K562 (cell line): ENCODE measurements around the gene BIRC5. TPM values are rescaled to one million over a fixed set of nuclear protein-coding genes. Genes with fewer than 3 reads are reported as not detected.

Experiments used
- CBX8 ChIP-seq: fragments of 200-600 bp; sonication (generic); IDR thresholded peaks from 2 replicates; pipeline ENCODE4 v1.6.1; 2012; ENCODE audit warnings: borderline replicate concordance, mixed run types, low read depth, mild to moderate bottlenecking, moderate library complexity, mixed read lengths, low read length, control low read depth, inconsistent platforms; ENCODE audit not compliant: poor library complexity, severe bottlenecking; ENCODE audit errors: extremely low read depth
- DDX20 ChIP-seq: fragments of 450-650 bp; IDR thresholded peaks from 2 replicates; pipeline ENCODE4 v1.6.1; 2016; ENCODE audit warnings: missing genetic modification characterization, low read depth, mild to moderate bottlenecking, missing compliant biosample characterization, moderate library complexity
- DNMT1 ChIP-seq: fragments of 450-650 bp; IDR thresholded peaks from 2 replicates; pipeline ENCODE4 v1.6.1; 2016; ENCODE audit warnings: antibody characterized with exemption, mild to moderate bottlenecking
- EP400 ChIP-seq: fragments of 450-650 bp; IDR thresholded peaks from 2 replicates; pipeline ENCODE4 v1.6.1; 2017; ENCODE audit warnings: antibody characterized with exemption, mild to moderate bottlenecking, moderate library complexity
- ERF ChIP-seq: fragments of 450-650 bp; formaldehyde crosslinking; IDR thresholded peaks from 2 replicates; pipeline ENCODE4 v1.4.0; 2020; ENCODE audit warnings: mild to moderate bottlenecking, mixed read lengths
- FOXM1 ChIP-seq, 2 experiments: fragments of 450-650 bp in 1 of 2; sonication (generic) in 1 of 2; formaldehyde crosslinking in 1 of 2; IDR thresholded peaks; 2 replicates each; pipeline versions ENCODE4 v1.6.1 to v1.9.0; 2017 to 2022; ENCODE audit warnings: low read depth in 2 of 2, mild to moderate bottlenecking in 2 of 2, missing genetic modification reagents in 1 of 2, moderate library complexity in 1 of 2
- FOXP1 ChIP-seq: sonication (generic); formaldehyde crosslinking; IDR thresholded peaks from 2 replicates; pipeline ENCODE4 v1.8.0; 2022; ENCODE audit warnings: mild to moderate bottlenecking, missing genetic modification reagents
- GATAD2B ChIP-seq: fragments of 450-650 bp; IDR thresholded peaks from 2 replicates; pipeline ENCODE4 v1.6.1; 2017; ENCODE audit warnings: mild to moderate bottlenecking, borderline replicate concordance
- HLTF ChIP-seq: fragments of 450-650 bp; IDR thresholded peaks from 2 replicates; pipeline ENCODE4 v1.6.1; 2016
- HNRNPL ChIP-seq: fragments of 200-400 bp; formaldehyde crosslinking; IDR thresholded peaks from 2 replicates; pipeline ENCODE4 v1.6.1; 2017; ENCODE audit warnings: low read depth, mild to moderate bottlenecking, low read length
- KLF1 ChIP-seq: fragments of 450-650 bp; IDR thresholded peaks from 2 replicates; pipeline ENCODE4 v1.6.1; 2016; ENCODE audit warnings: missing genetic modification characterization, missing compliant biosample characterization
- KLF10 ChIP-seq: fragments of 250-450 bp; sonication (Bioruptor Pico); IDR thresholded peaks from 2 replicates; pipeline ENCODE4 v1.6.1; 2021; ENCODE audit warnings: matching md5 sums
- LCOR ChIP-seq: sonication (generic); formaldehyde crosslinking; IDR thresholded peaks from 2 replicates; pipeline ENCODE4 v1.8.0; 2022; ENCODE audit warnings: mild to moderate bottlenecking, missing genetic modification reagents
- MAFK ChIP-seq: IDR thresholded peaks from 2 replicates; pipeline ENCODE4 v1.6.1; 2011; ENCODE audit warnings: low read length, improper control_type of control experiment
- MIER1 ChIP-seq: fragments of 450-650 bp; IDR thresholded peaks from 2 replicates; pipeline ENCODE4 v1.6.1; 2016; ENCODE audit warnings: antibody characterized with exemption, mild to moderate bottlenecking, low read depth
- NCOA4 ChIP-seq: fragments of 450-650 bp; IDR thresholded peaks from 2 replicates; pipeline ENCODE4 v1.6.1; 2018; ENCODE audit warnings: mild to moderate bottlenecking; ENCODE audit not compliant: partially characterized antibody
- NCOR1 ChIP-seq: fragments of 450-650 bp; IDR thresholded peaks from 2 replicates; pipeline ENCODE4 v1.6.1; 2016; ENCODE audit warnings: mild to moderate bottlenecking, moderate library complexity
- PCBP1 ChIP-seq: fragments of 200-400 bp; formaldehyde crosslinking; IDR thresholded peaks from 2 replicates; pipeline ENCODE4 v1.6.1; 2018; ENCODE audit warnings: mild to moderate bottlenecking, low read depth, low read length; ENCODE audit not compliant: poor library complexity, severe bottlenecking
- RAD51 ChIP-seq: fragments of 450-650 bp; IDR thresholded peaks from 2 replicates; pipeline ENCODE4 v1.7.1; 2016; ENCODE audit warnings: low read depth, mild to moderate bottlenecking, borderline replicate concordance
- SMARCA5 ChIP-seq: fragments of 450-650 bp; IDR thresholded peaks from 2 replicates; pipeline ENCODE4 v1.6.1; 2016
- SP1 ChIP-seq: sonication (generic); formaldehyde crosslinking; IDR thresholded peaks from 2 replicates; pipeline ENCODE4 v1.8.1; 2022; ENCODE audit warnings: mild to moderate bottlenecking, missing genetic modification reagents
- SRSF7 ChIP-seq: fragments of 200-400 bp; formaldehyde crosslinking; optimal IDR thresholded peaks from 2 replicates; pipeline ENCODE3; 2017; ENCODE audit warnings: mild to moderate bottlenecking, low read depth, low read length
- STAG1 ChIP-seq: sonication (generic); formaldehyde crosslinking; IDR thresholded peaks from 2 replicates; pipeline ENCODE4 v1.5.0; 2020; ENCODE audit warnings: missing genetic modification reagents, borderline replicate concordance
- STAT5A ChIP-seq: IDR thresholded peaks from 2 replicates; pipeline ENCODE4 v1.6.1; 2012; ENCODE audit warnings: low read length, inconsistent platforms, borderline replicate concordance
- TAF9B ChIP-seq: fragments of 450-650 bp; IDR thresholded peaks from 2 replicates; pipeline ENCODE4 v1.6.1; 2018; ENCODE audit warnings: mild to moderate bottlenecking; ENCODE audit not compliant: partially characterized antibody
- TEAD2 ChIP-seq: fragments of 450-650 bp; IDR thresholded peaks from 2 replicates; pipeline ENCODE4 v1.6.1; 2016; ENCODE audit warnings: missing genetic modification characterization, control low read depth, missing compliant biosample characterization
- ZNF384 ChIP-seq: IDR thresholded peaks from 2 replicates; pipeline ENCODE4 v1.6.1; 2012; ENCODE audit warnings: low read depth, low read length, improper control_type of control experiment
- ZNF696 ChIP-seq: fragments of 250-450 bp; sonication (Bioruptor Pico); conservative IDR thresholded peaks from 2 replicates; pipeline ENCODE4 v1.4.0; 2020; ENCODE audit warnings: mild to moderate bottlenecking, moderate library complexity
- polyA plus RNA-seq, 8 experiments: library from polyadenylated mRNA; depleted of rRNA in 4 of 8; stranded (reverse) in 5 of 8; unstranded in 3 of 8; fragments of >200 nt; fragmentation: Nextera tagmentation in 2 of 8; fragmentation: Illumina TruSeq in 1 of 8; extraction: Ambion mirVana in 2 of 8; extraction: Trizol in 1 of 8; gene quantifications; 2 replicates each; pipeline versions ENCODE4 v1.2.1 to v1.2.3, GENCODE V29; 2011 to 2014; ENCODE audit warnings: inconsistent platforms in 1 of 8, missing spikeins in 1 of 8
- total RNA-seq, 7 experiments: library from RNA; depleted of rRNA in 6 of 7; stranded (reverse); fragments of >200 nt in 6 of 7; fragmentation: Illumina TruSeq in 2 of 7; extraction: Trizol in 2 of 7; gene quantifications; 2 replicates each; pipeline versions ENCODE4 v1.2.1 to v1.2.3, GENCODE V29; 2011 to 2021; ENCODE audit warnings: low replicate concordance in 1 of 7
- TF ChIP-seq, protein P1 (sequence below): sonication (generic); formaldehyde crosslinking; IDR thresholded peaks from 2 replicates; pipeline ENCODE4 v1.8.1; 2022; ENCODE audit warnings: missing genetic modification reagents
- TF ChIP-seq, protein P2 (sequence below): fragments of 250-450 bp; sonication (Bioruptor Pico); IDR thresholded peaks from 2 replicates; pipeline ENCODE4 v1.5.0; 2021

The BIRC5 gene
- total and polyA plus RNA-seq, 9 of the 15 experiments (the other 6 are each of a cell fraction or from before 2014, with no cell fraction given), result 64.4 to 140 (median 101) TPM

DNA sequence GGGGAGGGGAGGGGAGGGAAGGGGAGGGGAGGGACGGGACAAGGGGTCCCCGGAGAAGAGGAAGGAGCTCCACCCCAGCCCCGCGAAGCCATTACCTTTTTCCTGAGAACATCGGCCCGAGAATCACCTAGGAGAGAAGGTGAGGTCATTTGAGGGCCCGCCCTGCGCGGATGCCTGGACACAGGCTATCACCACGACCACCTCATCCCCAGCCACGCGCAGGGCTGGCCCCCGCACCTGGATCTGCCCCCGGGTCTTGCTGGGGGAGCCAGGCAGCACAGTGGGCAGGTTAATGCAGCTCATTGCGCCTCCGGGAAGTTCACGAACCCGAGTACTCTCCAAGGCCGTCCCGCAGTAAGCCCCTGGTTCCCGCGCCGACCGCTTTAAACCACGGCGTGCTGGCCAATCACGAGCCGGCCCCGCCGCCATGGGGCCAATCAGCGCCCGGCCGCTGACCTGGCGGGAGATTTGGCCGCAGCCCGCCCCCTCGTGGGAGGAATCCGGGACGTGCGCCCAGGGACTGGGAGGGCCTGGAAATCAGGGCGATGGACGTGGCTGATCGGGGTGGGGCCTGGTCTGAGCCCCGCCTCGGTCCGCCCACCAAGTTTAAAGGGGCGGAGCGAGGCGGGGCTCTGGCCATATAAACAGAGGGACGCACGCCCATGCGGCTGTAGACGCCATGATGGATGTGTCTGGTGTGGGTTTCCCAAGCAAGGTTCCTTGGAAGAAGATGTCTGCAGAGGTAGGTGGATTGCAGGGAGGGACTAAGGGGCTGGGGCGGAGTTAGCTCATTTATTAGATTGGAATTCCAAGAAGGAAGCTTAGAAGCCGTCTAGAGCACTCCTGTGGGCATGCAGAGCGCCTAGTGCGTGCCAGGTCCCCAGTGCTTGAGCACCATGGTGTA lies 27.1 kb upstream of the BIRC5 start, which contains the start of the genes AFMID and TK1 (continued):
- TF ChIP-seq TAF9B (peak; percentile 71), NCOA4 (no peak), NCOR1 (peak; percentile 55; the same call in 1 of the 2 replicates), STAT5A (no peak), TEAD2 (tag) (peak; percentile 100), LCOR (CRISPR knock-in tag) (peak; percentile 100), KLF1 (tag) (no peak; the same call in 1 of the 2 replicates), CBX8 (no peak), MIER1 (no peak), FOXP1 (peak; percentile 76), SMARCA5 (no peak), DNMT1 (no peak), HNRNPL (0 out of 2 replicates have a peak, but pooled peaks have one; percentile 9), SP1 (CRISPR knock-in tag) (peak; percentile 97), EP400 (peak; percentile 98), FOXM1 (IDR thresholded peaks at IDR 0.05; ENCODE audit: low read depth) (peak; percentile 95), FOXM1 (CRISPR knock-in tag; IDR thresholded peaks at IDR 0.05; ENCODE audit: low read depth) (peak; percentile 98), GATAD2B (no peak; the same call in 1 of the 2 replicates), ERF (CRISPR knock-in tag) (peak; percentile 35; the same call in 1 of the 2 replicates), ZNF696 (CRISPR knock-in tag) (no peak), MAFK (no peak), SRSF7 (no peak), PCBP1 (peak; percentile 96), DDX20 (no peak), RAD51 (peak; percentile 49; the same call in 1 of the 2 replicates), HLTF (peak; percentile 36; the same call in 1 of the 2 replicates), STAG1 (CRISPR knock-in tag) (no peak), KLF10 (CRISPR knock-in tag) (no peak), ZNF384 (no peak)
- TF ChIP-seq, protein P1, sequence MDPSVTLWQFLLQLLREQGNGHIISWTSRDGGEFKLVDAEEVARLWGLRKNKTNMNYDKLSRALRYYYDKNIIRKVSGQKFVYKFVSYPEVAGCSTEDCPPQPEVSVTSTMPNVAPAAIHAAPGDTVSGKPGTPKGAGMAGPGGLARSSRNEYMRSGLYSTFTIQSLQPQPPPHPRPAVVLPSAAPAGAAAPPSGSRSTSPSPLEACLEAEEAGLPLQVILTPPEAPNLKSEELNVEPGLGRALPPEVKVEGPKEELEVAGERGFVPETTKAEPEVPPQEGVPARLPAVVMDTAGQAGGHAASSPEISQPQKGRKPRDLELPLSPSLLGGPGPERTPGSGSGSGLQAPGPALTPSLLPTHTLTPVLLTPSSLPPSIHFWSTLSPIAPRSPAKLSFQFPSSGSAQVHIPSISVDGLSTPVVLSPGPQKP (CRISPR knock-in tag), result no peak
- TF ChIP-seq, protein P2, sequence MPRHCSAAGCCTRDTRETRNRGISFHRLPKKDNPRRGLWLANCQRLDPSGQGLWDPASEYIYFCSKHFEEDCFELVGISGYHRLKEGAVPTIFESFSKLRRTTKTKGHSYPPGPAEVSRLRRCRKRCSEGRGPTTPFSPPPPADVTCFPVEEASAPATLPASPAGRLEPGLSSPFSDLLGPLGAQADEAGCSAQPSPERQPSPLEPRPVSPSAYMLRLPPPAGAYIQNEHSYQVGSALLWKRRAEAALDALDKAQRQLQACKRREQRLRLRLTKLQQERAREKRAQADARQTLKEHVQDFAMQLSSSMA (CRISPR knock-in tag), result peak; percentile 80
